LHCN-M2 (cell line): ENCODE measurements around the gene TRIM13. TPM values are rescaled to one million over a fixed set of nuclear protein-coding genes. Genes with fewer than 3 reads are reported as not detected.
A peak's percentile ranks its signal among the peaks of the same experiment; 100 is the strongest.
"Not testable (repeated sequence)": the region's sequence is repeated elsewhere in the genome, so short reads cannot be mapped to it uniquely, and the experiment has no call there.

Source experiments
- DNase-seq: peaks from one replicate; pipeline ENCODE4 v3.0.0-alpha.2; 2012; ENCODE audit warnings: low read depth
- polyA plus RNA-seq: library from polyadenylated mRNA; unstranded; fragments of >200 nt; gene quantifications from one replicate; pipeline ENCODE4 v1.2.1, GENCODE V29; 2012; ENCODE audit warnings: missing spikeins
- total RNA-seq: library from RNA; depleted of rRNA; stranded (reverse); fragments of >200 nt; gene quantifications from 2 replicates; pipeline ENCODE4 v1.2.3, GENCODE V29; 2014; rRNA removed

TRIM13 gene, protein sequence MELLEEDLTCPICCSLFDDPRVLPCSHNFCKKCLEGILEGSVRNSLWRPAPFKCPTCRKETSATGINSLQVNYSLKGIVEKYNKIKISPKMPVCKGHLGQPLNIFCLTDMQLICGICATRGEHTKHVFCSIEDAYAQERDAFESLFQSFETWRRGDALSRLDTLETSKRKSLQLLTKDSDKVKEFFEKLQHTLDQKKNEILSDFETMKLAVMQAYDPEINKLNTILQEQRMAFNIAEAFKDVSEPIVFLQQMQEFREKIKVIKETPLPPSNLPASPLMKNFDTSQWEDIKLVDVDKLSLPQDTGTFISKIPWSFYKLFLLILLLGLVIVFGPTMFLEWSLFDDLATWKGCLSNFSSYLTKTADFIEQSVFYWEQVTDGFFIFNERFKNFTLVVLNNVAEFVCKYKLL
- total RNA-seq: 16.9 and 18.2 TPM in 2 replicates
- 11.3 TPM for polyA plus RNA-seq

DNA sequence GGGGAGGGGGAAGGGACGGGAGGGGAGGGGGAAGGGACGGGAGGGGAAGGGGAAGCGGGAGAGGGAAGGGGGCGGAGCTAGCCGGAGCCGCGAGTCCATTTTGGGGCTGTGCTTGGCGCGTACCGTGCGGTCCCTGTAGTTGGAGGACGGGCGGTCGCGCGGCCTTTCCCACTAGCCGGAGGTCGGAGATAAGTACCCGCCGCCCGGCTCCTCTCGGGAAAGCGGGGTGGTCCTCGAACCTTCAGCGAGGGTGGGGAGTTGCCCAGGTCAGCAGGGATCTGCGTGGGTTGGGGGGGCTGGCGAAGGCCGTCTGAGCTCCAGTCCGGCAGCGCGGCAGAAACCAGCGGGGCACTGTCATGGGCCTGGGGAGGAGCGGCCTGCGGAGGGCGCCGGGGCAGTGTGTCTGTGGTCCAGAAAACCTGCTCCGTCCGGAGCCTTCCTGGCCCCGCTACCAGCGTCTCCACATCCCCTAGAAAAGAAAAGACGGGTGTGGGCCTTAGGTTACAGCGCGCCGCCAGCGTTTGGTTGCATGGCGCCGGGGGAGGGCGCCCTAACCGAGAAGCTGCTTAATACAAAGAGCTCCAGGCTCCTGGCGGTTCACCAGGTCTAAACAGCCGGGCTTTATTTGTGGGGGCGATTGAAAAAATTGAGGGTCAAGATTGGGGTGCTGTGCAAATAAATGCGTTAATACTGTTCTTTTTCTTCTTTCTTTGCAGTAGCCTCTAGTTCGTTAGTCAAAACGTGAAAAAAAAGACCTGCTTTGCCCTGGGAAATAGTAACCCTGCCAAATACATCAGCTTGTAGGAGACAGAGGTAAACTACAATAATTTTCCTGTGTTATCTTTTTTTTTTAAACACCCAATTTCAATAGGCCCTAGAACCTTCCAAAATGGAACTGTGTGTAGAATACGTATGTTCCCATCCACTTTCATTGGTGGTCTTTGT lies at the start of gene TRIM13:
TRIM13 (plus strand) TSS at position 92 of the 945 bp plus-strand sequence. CDS start 14,899 bp downstream, outside the sequence.
- peak; percentile 88 for DNase-seq

DNA sequence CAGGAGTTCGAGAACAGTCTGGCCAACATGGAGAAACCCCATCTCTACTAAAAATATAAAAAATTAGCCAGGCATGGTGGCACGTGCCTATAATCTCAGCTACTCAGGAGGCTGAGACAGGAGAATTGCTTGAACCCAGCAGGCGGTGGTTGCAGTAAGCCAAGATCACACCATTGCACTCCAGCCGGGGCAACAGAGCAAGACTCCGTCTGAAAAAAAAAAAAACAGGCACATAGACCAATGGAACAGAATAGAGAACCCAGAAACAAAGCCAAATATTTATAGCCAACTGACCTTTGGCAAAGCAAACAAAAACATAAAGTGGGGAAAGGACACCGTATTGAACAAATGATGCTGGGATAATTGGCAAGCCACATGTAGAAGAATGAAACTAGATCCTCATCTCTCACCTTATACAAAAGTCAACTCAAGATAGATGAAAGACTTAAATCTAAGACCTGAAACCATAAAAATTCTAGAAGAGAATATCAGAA lies 48.0 kb upstream of the TRIM13 start:
- DNase-seq: not testable (repeated sequence)

DNA sequence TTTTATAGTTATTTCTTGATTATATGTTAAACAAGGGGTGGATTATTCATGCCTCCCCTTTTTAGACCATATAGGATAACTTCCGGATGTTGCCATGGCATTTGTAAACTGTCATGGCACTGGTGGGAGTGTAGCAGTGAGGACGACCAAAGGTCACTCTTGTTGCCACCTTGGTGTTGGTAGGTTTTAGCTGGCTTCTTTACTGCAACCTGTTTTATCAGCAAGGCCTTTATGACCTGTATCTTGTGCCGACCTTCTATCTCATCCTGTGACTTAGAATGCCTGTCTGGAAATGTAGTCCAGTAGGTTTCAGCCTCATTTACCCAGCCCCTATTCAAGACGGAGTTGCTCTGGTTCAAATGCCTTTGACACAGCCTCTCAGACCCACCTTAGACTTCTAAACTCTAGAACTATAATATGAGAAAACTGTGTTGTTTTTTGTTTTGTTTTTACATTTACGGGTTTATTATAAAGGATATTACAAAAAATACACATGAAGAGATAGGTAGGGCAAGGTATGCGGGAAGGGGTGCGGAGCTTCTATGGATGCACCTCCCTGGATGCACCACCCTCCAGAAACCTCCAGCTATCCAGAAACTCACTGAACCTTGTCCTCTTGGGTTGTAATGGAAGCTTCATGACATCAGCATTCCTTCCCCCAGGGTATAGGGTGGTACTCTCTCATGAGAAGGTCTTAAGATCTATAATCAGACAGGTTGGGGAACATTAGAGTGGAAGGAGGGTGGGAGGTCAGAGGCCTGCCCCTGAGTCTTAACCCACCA lies 44.9 kb upstream of the TRIM13 start:
- DNase-seq: no peak

DNA sequence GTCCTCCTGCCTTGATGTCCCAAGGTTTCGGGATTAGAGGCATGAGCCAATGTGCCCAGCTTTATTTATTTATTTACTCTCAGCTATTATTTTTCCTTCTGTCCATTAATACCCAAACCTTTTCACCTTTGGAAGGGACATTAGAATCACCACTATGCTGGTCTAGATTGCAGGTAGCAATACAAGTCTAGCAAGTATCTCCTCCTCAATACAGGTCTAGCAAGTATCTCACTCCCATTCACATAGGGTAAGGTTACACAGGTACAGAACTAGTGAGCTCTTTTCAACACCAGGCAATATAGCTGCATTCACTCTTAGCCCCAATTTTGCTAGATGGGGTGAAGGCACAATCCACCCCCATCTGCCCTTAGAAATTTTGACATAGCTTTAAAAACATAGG lies 43.3 kb upstream of the TRIM13 start:
- DNase-seq: no peak

DNA sequence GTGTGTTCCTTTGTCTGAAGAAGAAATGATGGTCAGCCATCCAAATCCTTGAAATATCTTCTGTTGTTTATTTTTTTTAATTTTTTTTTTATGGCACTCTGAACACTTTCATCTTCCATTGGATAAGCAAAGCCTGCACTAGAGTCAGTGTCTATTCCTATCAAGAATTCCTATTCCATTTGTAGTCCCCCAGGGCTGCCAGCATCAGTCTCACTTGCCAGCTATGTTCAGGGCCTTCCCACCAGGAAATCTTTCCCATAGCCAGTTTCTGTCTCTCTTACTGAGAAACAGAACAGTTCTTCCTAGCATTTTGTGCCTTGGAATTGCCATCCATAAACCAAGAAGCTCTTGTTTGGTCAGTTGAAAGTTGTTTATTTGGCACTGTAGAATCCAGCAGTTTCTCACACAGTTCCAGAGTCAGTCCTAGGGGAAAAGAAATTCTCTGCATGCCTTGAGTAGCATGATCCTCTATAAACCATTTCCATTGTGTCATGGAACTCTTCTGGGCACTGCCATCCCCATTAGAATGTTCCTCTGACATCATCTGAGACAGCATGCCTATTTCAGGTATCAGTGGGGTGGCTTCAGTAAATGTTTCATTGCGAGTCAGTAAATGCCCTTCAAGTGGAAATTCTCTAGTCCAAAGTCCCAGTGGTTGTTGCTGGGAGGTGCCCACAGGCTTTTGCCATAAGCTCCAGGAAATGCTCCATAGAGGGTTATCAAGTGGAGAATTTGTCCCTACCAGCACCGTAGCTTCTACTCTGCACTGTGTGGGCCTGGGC lies 42.0 kb upstream of the TRIM13 start:
- DNase-seq: no peak

DNA sequence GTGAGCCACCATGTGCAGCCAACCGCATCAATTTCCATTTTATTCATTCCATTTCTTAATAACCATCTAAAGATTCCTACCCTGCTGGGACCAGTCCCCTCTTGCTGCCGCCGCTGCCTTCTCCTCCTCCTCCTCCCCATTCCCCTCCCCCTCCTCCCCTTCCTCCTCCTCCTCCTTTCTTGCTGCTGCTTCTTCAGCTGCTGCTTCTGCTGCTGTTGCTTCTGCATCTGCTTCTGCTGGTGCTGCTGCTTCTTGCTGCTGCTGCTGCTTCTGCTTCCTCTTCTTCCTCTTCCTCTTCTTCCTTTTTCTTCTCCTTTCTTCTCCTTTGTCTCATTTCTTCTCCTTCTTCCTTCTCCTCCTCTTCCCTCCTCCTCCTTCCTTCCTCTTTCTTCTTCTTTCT lies 40.7 kb upstream of the TRIM13 start:
- no peak for DNase-seq

DNA sequence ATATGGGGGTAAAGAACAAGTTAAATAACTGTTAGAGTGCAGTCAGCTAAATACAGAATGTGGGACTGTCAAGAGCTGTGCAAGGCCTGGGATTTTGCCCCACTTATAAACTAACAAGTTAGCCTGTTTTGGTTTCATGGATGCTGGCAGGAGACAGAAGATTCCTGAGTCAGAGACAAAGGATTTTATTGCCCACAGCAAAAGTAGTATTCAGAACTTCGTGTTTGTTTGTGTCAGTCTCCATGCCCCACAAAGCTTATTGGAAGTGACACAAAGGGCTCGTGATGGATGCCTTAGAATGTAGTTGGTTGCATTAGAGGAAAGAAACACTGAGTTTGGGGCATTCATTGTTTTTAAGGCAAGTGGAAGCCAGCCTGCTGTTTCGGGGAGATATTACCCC lies 38.5 kb upstream of the TRIM13 start:
- no peak for DNase-seq

DNA sequence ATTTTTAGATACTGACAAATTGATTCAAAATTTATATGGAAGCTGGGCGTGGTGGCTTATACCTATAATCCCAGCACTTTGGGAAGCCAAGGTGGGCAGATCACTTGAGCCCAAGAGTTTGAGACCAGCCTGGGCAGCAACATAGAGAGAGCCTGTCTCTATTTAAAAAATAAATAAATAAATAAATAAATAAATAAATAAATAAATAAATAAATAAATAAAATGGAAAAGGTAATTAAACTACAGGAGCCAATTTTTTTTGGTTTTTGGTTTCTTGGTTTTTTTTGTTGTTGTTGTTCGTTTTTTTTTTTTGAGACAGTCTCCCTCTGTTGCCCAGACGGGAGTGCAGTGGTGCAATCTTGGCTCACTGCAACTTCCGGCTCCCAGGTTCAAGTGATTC lies 29.4 kb upstream of the TRIM13 start:
- no peak for DNase-seq

DNA sequence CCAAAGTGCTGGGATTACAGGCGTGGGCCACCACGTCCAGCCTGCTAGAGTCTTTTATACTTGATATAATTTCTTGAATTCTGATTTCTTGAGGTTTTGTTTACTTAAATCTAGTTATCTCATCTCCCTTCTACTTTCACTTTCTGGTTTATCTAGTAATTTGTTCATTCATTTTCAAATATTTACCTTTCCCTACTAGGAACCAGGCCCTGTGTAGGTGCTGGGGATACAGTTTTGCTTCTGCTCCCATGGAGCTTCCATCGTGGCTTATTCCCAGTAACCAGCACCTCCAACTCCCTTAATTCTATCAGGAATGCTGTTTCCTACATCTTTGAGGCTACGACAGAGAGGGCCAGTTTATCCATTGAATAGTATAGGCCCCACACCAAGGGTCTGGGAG lies 24.1 kb upstream of the TRIM13 start:
- no peak for DNase-seq

DNA sequence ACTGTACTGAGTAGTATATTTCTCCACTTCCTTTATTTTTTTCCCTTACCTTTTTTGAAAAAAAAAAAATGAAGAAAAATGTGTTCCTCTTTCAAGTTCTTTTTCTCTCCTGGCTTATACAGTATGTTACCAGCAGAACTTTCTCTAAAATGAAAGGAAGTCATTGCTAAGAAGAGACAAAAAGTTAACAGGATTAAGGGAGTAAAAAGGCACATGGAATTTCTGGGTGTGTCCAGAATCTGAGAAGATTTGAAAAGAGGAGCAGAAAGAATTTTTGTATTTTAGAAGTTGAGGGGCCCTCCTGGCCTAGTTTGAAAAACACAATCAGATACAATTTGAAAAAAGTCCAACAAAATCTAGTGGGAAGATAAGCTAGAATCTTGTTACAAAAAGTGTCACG lies 21.0 kb upstream of the TRIM13 start:
- no peak for DNase-seq

DNA sequence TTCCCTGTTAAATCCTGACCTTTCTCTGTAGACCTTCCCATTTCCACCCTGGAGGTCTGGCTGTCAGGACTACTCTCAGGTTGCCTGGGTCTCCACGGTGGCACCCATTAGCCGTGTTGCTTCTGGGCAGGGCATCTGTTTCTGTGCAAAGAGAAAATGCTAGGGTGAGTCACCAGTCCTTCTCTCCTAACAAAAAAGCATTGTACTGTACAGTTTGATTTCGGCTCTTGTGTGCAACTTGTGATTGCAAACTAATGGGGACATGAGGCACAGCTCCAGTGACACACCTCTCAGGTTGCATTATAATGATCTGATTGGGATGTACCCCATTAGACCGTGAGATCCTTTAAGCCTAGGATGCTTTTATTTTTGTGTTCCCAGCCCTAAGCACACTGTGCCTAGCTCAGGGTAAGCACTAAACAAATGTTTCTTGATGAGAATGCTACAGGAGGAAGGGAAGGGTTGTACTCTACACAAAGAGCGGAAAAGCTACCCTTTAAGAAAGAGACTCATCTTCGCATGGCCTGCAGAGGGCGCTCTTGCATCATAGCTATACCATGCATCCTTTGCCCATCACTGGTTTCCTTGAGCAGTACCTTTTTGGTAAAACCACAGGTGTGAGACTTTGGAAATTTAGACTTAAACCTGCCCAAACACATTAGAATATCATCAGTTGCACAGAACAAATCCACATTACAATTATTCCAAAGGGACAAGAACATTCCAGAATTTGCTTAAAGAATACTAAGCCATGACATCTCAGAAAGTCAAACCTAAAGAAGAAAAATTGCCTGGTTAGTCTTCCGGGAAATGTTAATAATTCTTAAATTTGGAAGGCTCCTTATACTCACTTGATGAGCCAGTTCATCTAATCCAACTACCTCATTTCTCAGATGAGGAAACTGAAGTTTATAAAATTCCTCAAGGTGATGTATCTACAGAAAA lies 20.3 kb upstream of the TRIM13 start:
- DNase-seq: peak; percentile 62

DNA sequence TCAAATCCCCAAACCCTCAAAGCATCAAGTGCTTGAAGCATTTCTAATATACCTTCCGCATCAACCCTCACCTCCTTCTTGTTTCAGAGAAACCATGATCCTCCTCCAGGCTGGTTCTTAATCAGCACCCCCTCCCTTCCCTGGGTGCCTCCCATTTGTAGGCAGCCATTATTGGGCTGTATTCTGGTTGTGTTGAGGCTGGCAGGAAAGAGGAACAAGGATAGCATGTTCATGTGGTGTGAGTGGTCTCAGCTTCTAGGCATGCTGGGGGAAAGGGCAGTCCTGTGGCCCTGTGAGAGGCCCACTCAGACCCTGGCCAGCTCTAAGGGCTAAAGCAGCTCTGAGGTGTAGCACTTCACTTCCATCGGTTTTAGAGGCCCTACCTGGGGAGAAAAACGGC lies 18.9 kb upstream of the TRIM13 start:
- DNase-seq: no peak

DNA sequence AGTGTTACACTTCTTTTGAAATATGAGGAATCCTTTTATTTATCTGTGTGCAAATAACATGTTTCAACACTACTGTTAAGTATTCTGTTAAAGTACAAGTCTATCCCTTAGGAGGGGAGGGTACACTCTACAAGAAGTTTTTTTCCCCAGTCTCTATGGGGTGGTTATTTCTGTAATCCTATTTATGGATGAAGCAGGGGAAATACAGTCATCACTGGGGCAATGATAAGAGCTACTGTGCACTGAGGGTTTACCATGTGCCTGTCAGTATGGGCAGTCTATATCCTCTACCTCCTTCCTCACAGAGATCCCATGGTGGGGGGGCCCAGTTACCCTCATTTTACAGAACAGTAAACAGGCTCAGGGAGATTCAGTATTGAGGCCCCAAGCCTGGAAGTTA lies 16.6 kb upstream of the TRIM13 start:
- DNase-seq: no peak

DNA sequence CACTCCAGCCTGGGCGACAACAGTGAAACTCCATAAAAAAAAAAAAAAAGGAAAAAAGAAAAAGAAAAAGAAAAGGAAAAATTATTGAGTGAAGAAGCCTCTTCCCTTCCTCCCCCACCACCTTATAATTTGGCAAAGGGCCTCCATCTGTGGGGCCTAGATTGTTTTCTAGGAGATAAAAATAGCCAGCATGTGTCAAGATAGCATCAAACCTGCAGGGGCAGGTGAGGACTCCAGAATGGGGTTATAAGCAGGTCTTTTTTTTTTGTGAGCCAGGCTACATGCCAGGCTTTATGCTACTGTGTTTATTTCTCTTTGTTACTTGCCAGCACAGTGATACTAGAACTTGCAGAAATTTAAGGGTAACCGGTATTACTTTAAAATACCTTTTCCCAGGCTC lies 11.7 kb upstream of the TRIM13 start:
- no peak for DNase-seq

DNA sequence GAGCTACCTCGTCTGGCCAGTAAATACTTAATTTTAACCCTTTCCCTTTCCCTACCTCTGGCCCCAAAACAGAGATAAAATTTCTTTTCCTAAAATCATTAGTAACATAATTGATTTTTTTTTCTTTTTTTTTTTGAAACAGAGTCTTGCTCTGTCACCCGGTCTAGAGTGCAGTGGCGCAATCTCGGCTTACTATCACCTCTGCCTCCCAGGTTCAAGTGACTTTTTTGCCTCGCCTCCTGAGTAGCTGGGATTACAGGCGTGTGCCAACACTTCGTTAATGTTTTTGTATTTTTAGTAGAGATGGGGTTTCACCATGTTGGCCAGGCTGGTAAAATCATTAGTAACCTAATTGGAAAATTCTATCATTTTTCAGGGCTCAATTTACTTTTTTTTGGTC lies 10.4 kb upstream of the TRIM13 start:
- DNase-seq: no peak

DNA sequence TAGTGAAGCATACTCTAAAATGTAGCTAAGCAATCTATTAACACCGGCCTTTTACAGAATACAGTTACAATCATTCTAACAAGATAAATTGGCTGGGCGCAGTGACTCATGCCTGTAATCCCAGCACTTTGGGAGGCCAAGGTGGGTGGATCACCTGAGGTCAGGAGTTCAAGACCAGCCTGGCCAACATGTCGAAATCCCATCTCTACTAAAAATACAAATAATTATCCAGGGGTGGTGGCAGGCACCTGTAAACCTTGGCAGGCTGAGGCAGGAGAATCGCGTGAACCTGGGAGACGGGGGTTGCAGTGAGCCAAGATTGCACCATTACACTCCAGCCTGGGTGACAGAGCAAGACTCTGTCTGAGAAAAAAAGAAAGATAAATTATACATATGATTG lies 6.2 kb upstream of the TRIM13 start:
- not testable (repeated sequence) for DNase-seq

DNA sequence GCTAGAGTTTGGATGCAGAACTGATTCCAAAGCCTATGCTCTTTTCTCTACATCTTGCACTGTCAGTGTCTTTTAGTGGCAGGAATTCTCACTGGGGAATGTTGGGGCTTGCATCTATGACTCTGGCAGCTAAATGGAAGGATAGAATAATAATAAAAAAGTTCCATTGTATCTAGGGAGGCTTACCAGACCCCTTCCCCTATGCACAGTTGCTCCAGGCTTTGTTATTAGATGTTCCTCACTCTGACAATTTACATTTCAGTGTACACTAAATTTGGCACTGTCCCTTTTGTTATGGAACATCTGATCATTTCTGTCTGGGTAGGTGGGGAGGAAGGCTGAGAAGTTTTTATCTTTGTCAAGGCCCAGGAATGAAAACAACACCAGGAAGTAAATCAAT lies 3.7 kb upstream of the TRIM13 start:
- no peak for DNase-seq

DNA sequence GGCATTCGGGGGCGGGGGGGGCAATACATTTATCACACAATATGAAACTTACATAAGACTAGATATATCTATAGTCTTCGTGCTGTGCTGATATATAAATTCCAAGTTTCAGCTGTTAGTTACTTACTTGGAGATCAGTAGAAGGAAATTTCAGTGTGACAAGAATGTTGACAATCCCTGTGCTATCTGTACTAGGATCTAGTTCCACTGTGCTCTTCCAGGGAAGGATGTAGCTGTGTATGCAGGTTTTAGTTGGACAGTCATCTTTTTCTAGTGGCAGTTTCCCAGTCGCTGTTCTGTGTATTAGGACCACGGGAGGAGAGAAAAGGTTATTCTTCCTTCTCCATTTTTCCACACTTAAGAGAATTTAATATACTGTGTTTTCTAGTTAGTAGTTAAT lies 3.2 kb upstream of the TRIM13 start:
- no peak for DNase-seq

DNA sequence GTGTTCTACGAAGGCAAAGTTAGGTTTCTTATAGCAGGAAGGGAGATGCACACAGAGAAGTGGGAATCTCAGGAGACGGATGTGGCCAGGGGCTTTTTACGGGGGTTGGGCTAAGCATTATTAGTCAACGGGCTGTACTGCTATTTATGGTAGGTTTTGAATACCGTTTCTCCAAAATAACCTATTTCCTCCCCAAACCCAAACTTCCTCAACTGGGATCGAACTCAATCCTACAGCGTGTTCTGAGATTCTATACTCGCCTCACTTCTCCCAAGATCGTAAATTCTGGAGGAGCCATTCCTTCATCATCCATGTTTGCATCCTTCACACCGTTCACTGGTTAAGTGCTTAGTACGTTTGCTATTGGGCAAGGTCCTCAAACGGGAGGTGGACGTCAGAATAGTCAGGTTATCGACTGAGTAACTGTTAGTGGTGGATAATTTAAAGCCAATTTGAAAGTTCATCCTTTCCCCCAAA lies 1.2 kb upstream of the TRIM13 start:
- no peak for DNase-seq
